Activated naive CD4-positive, alpha-beta T cell (primary cell): ENCODE data around the gene DSCAML1.

Experiments used
- DNase-seq, 4 experiments: peaks; one replicate each; lab custom pipeline; 2025; lab: John Stamatoyannopoulos, UW

DSCAML1 gene

GRCh38 chr11:117724621-117725020 lies 72.4 kb downstream of the DSCAML1 start:
- no peak for DNase-seq

DNA sequence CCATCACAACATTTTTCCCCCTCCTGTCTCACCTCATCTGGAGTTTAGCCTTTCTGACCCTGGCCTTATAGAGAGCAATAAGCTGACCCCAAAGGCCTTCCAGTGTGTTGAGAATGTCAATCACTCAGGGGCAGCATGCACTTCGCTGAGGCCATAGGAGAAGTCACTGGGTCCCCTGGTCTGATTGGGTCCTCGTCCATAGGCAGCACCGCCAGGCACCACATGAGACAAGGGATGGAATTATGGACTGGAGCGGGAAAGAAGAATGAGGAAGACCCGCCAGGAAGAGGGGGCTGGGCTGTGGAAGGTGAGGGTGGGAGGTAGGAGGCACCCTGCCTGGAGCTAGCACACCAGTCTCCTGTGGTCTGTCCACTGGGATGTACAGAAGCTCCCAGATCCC lies 72.9 kb downstream of the DSCAML1 start:
- no peak for DNase-seq

DNA sequence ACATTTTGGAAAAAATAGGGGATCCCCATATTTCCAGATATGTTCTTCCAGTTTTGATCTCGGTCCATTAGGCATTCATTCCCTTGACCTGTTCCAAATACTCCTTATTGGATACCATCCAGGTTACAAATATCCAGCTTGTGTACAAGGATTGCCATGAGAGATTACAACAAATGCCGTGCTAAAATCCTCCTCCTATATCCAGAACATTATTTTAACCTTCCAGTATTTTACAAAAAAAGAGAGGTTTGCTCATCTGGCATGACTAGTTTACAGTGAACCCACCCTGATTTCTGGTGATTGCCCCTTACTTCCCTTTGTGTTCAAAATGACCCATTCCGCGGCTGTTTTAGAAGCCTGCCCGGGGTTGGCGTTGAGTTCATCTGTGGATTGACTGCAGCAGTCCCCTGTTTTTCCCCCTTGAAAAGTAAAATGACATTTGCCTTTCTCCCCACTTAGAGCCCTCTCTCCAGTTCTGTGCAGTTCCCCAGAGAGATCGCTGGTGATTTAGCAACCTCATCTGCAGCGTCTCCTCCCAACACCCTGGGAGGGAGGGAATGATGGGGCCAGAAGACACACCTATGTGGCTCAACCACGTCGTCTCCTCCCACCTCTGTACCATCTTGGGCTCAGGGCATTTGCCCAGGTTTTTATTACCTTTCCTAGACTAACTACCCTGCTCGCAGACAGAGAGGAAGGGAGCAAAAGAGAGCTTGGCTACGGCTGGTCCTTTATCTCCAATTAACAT lies 73.6 kb downstream of the DSCAML1 start:
- no peak for DNase-seq

- no peak for DNase-seq
Observed at GRCh38 chr11:117722082-117722481, 74.9 kb downstream of the DSCAML1 start.

DNA sequence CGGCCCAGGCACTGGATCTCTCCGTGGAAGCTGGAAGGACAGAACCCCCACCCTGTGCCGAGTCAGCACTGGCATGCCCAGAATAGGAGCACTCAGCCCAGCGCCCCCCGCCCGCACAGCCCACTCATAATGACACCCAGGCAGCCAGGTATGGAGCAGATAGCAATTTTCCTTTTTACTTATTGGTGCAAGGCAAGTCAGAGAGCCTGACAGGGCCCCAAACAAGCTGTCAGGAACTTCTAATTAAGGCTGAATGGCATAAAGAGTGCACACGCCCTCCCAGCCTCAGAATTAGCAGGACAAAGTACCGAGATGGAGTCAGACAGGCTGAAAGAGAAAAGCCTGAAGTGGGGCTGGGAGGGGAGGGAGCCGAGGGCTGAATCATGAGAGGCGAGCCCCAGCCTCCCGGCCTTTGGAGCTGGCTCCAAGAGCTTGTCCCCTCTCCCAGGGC lies 76.9 kb downstream of the DSCAML1 start:
- DNase-seq = no peak

GRCh38 chr11:117719480-117719879 lies 77.5 kb downstream of the DSCAML1 start:
- DNase-seq = no peak

- DNase-seq = no peak
Observed at GRCh38 chr11:117717485-117718314, 79.3 kb downstream of the DSCAML1 start.

DNA sequence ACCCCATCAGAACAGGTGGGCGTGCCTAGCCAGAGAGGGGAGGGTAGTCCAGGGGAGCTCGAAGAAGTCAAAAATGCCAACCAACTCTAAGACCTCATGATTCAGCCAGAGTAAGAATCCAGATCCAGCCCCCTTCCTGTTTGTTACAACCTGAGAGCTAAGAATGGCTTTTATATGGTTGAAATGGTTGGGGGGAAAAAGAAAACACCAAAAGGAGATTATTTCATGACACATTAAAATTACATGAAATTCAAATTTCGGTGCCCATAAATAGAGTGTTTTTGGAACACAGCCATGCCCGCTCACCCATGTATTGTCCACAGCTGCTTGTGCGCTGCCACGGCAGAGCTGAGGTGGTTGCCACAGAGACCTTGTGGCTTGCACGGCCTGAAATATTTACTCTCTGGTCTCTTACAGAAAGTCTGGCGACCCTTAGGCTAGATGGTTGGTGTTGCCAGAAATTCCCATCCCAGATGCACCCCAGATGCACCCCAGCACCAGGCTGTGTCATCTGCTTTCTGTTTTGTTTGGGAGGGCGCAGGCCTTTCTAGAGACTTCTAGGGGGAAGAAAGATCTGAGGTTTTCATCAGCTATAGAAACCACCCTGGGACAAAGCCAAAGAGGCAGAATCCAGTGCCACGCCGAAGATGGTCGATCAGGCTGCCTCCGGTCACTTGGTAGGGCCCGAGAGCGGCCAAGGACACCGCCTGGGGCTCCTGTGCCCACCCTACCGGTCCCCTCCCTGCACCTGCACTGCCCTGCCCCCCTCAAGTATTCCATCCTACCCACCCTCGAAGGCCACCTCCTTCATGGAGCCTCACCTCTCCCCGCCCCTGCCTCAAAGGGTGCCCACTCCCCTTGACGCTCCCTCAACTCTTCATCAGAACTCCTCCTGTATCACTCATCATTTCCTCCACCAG lies 80.2 kb downstream of the DSCAML1 start:
- no peak for DNase-seq

DNA sequence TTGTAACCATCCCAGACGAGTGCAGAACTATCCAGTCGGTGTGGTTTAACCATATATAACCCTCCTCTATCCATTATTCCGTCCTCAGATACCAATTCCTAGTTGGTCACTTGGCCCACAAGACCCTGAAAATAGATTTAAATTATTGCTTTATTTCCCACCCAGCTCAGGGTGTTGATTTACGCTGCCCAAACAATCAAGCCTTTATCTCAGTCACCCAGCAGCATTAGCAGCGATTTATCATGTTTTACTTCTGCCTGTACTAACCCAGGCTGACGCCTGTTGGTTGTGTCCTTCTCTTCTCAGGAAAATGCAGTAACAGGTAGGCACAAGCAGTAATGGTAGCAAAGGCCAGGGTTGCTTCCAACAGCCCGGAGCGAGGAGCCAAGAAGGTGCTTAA lies 81.2 kb downstream of the DSCAML1 start:
- DNase-seq = no peak

GRCh38 chr11:117713538-117713991 lies 83.5 kb downstream of the DSCAML1 start:
- DNase-seq = no peak

- DNase-seq = no peak
Observed at GRCh38 chr11:117712530-117712929, 84.5 kb downstream of the DSCAML1 start.

DNA sequence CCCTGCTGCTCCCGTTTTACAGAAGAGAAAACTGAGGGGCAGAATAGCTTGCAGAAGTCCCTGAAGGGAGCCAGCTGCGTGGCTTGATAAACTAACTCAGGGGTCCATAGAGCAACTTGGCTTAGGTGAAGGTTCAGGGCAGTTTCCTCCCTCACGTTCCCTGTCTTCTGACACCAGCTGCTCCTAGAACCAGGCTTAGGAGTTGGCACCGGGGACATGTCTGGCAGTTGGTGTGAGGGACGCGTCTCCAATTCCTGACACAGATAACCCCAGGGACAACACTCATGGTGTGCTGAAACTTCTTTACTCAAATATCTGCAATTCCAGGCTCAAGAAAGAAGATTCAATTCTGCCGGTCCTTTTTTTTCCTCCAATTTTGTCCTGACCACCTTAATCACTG lies 85.7 kb downstream of the DSCAML1 start:
- DNase-seq = no peak

- no peak for DNase-seq
Observed at GRCh38 chr11:117710211-117710610, 86.8 kb downstream of the DSCAML1 start.

GRCh38 chr11:117706322-117706814 lies 90.6 kb downstream of the DSCAML1 start:
- DNase-seq = no peak

DNA sequence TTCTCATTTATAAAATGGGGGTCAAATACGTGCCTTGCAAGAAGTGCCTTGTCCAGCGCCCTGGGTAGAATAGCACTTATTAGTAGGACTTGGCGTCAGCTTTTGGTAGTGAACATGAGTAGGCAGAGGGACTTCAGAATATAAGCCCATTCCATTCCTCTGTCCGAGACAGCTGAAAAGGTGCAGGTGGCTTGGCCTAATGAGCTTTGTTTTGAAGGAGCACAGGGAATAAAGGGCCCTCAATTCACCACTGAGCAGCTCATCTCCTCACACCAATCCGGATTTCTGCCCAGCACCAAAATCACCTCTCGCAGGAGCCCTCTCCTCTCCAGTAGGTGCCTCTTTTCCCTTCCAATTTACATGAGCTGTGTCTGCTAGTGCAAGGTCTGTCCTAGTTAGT lies 91.2 kb downstream of the DSCAML1 start:
- DNase-seq = no peak

DNA sequence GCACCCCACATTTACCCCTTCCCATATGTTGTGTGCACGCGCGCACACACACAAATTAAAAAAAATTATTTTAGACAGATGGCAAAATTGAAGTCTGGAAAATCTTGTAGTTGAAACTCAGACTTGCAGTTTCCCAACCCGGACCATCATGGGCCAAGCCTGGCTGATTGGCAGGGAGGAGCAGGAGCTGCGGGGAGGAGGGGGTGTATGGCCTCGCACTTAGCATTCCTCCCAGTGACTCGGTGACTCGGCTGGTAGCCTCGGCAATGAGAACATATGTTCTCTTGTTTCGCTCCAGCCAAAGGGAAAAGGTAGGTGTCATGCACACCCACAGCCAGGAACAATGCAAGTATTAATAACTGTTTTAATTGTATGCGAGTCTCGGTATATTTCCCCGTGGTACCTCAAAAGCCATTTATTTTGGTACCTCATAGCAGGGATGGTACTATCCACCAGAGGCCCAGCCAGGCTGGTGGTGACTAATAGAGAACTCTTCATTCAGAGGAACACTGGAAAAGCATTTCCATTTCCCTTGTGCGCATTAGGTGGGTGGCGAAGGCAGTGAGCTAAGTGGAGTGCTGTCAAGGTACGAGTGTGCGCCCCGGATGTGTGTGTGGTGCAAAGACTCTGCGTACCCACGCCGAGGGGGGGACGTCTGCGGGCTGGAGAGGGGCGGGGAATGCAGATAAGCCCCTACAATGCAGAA lies 92.5 kb downstream of the DSCAML1 start:
- DNase-seq = no peak

- no peak for DNase-seq
Observed at GRCh38 chr11:117702946-117703598, 93.9 kb downstream of the DSCAML1 start.

DNA sequence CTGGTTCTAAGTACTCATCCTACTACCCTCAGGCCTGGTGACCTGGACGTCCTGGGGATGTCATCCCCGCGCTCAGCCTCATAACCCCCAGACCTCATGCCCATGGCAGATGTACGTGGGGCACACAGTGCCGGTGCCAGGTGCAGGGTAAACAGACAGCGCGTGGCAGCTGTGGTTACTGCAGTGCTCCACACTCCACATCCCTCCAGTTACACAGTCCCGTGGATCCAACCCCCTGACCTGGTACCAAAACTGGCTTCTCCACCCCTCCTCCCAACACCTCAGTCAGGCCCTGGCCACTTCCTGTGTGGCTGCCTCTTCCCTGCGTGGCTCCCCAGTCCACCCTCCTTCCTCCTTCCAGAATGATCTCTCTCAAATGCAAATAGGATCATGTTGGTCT lies 95.2 kb downstream of the DSCAML1 start:
- no peak for DNase-seq

- no peak for DNase-seq
Observed at GRCh38 chr11:117700551-117700950, 96.5 kb downstream of the DSCAML1 start.

DNA sequence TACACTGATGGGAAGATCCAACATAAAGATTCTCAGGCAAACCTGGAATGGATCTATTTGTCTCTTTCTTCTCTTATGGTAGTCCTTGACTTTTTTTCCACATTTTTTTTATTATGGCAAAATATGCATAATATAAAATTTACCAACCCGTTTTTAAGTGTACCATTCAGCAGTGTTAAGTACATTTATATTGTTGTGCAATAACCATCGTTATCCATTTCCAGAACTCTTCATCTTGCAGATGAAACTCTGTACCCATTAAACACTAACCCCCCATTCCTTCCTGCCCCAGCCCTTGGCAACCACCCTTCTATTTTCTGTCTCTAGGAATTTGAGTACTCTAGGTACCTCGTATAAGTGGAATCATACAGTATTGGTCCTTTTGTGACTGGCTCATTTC lies 99.7 kb downstream of the DSCAML1 start:
- no peak for DNase-seq

DNA sequence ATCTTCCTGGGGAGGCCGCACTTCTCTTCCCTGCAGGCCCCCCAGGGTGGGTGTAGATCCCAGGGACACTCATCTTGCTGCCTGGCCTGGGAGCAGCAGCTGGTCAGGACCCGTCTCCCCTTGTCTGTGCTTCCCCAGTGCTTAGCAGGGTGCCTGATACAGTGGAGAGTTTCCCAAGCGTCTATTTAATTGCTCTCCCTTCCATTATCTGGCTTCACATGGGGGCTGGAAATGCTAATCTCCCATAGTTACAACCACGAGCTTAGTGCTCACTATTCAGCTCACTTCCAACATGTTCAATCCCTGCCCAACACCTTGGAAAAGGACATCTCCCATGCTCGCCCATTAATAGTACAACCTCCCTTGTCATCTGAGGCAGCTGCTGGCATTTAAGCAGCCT lies 100.5 kb downstream of the DSCAML1 start:
- DNase-seq = no peak
